GM19239 (cell line): Measurements from ENCODE around the gene MUC5B.

ENCODE experiments used
- DNase-seq: peaks from one replicate; pipeline ENCODE4 v3.0.0; 2011; ENCODE audit warnings: low spot score; ENCODE audit not compliant: insufficient read length
- FAIRE-seq: peaks from 2 replicates; lab custom pipeline; 2011; peaks lifted over from hg19 to GRCh38; lab: Jason Lieb, UNC

The MUC5B gene

GRCh38 chr11:1230456-1231395, 7.9 kb downstream of the MUC5B start:
- FAIRE-seq (no peak), DNase-seq (no peak)

GRCh38 chr11:1231396-1232020, 8.6 kb downstream of the MUC5B start:
- DNase-seq (no peak), FAIRE-seq (no peak)

GRCh38 chr11:1232021-1232882, 9.4 kb downstream of the MUC5B start:
- DNase-seq (no peak), FAIRE-seq (no peak)

- FAIRE-seq = no peak
- no peak for DNase-seq
Measured at GRCh38 chr11:1232883-1233321, 10.0 kb downstream of the MUC5B start.

- FAIRE-seq (no peak), DNase-seq (no peak)
Measured at GRCh38 chr11:1233351-1234053, 10.6 kb downstream of the MUC5B start.

GRCh38 chr11:1234054-1234720, 11.3 kb downstream of the MUC5B start:
- DNase-seq (no peak), FAIRE-seq (no peak)

GRCh38 chr11:1234771-1235305, 12.0 kb downstream of the MUC5B start:
- DNase-seq = no peak
- FAIRE-seq = no peak

- FAIRE-seq (no peak), DNase-seq (no peak)
Measured at GRCh38 chr11:1235306-1235900, 12.5 kb downstream of the MUC5B start.

- DNase-seq = no peak
- FAIRE-seq = no peak
Measured at GRCh38 chr11:1235901-1236315, 13.0 kb downstream of the MUC5B start.

- no peak for DNase-seq
- FAIRE-seq = no peak
Measured at GRCh38 chr11:1236316-1237127, 13.7 kb downstream of the MUC5B start.

GRCh38 chr11:1237128-1237580, 14.3 kb downstream of the MUC5B start:
- no peak for DNase-seq
- no peak for FAIRE-seq

GRCh38 chr11:1237851-1238250, 15.0 kb downstream of the MUC5B start:
- DNase-seq (no peak), FAIRE-seq (no peak)

- DNase-seq (no peak), FAIRE-seq (no peak)
Measured at GRCh38 chr11:1238767-1239595, 16.1 kb downstream of the MUC5B start.

- FAIRE-seq (no peak), DNase-seq (no peak)
Measured at GRCh38 chr11:1239596-1240205, 16.8 kb downstream of the MUC5B start.

- DNase-seq = no peak
- FAIRE-seq = no peak
Measured at GRCh38 chr11:1240771-1241170, 17.9 kb downstream of the MUC5B start.

GRCh38 chr11:1241706-1242105, 18.8 kb downstream of the MUC5B start:
- DNase-seq (no peak), FAIRE-seq (no peak)

GRCh38 chr11:1242289-1242688, 19.4 kb downstream of the MUC5B start:
- FAIRE-seq (no peak), DNase-seq (no peak)
